ENCODE data around the gene METRNL.

GRCh38 chr17:83069571-83069906, 9.9 kb upstream of the METRNL start:
- TF ChIP-seq CTCF (conservative IDR thresholded peaks at IDR 0.05) (no peak), EZH2 (IDR thresholded peaks at IDR 0.05; ENCODE audit: low read depth) (no peak)

Measured in PC-9 (cell line).